Subcutaneous abdominal adipose tissue (tissue), 5 donors: ENCODE data around the gene USHBP1.

Source experiments
- H3K27ac ChIP-seq: one replicate; pipeline ENCODE4 v1.7.0; 2013; ENCODE audit warnings: low read depth, mild to moderate bottlenecking, inconsistent platforms, low read length, moderate library complexity
- H3K27me3 ChIP-seq, 5 donors: one replicate each; pipeline ENCODE4 v1.7.0; 2013; ENCODE audit warnings: low read length in 5 of 5, inconsistent platforms in 1 of 5; ENCODE audit not compliant: control insufficient read depth in 5 of 5, insufficient read depth in 4 of 5
- H3K36me3 ChIP-seq, 5 donors: one replicate each; pipeline ENCODE4 v1.7.0; 2013; ENCODE audit warnings: low read length in 5 of 5; ENCODE audit not compliant: control insufficient read depth in 5 of 5, insufficient read depth in 5 of 5
- H3K4me1 ChIP-seq, 5 donors: one replicate each; pipeline ENCODE4 v1.7.0; 2013; ENCODE audit warnings: low read length in 5 of 5, mild to moderate bottlenecking in 3 of 5, moderate library complexity in 1 of 5; ENCODE audit not compliant: control insufficient read depth in 5 of 5, insufficient read depth in 5 of 5
- H3K4me3 ChIP-seq, 5 donors: one replicate each; pipeline ENCODE4 v1.7.0; 2013; ENCODE audit warnings: low read length in 5 of 5, low read depth in 1 of 5
- H3K9ac ChIP-seq, 5 donors: one replicate each; pipeline ENCODE4 v1.7.0; 2013; ENCODE audit warnings: low read length in 5 of 5, mild to moderate bottlenecking in 4 of 5, moderate library complexity in 3 of 5
- H3K9me3 ChIP-seq, 5 donors: one replicate each; pipeline ENCODE4 v1.7.0; 2013; ENCODE audit warnings: low read length in 5 of 5; ENCODE audit not compliant: control insufficient read depth in 5 of 5
- donor health status: healthy.
- donor health status: healthy.
- donor health status: healthy.
- donor health status: healthy.
- donor health status: healthy.

The USHBP1 gene

DNA sequence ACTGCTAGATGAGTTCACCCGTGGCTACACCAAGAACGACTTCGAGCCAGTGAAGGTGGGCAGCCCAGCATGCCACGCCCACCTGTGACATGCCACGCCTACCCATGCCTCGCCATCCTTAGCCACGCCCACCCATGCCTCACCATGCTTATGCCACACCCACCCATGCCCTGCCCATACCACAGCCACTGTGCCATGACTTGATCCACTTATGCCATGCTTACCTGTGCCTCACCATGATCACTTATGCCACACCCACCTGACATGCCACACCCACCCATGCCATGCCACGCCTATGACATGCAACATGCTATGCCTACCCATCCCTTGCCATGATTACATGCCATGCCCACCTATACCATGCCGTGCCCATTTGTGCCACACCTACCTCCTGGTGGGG is 62.3 kb downstream of the USHBP1 start:
- Histone ChIP-seq H3K4me1 (no peaks in the 10 kb centered on the region), H3K27me3 (no peaks in the 10 kb centered on the region), H3K9me3 (no peaks in the 10 kb centered on the region), H3K27ac (no peak overlapping the region), H3K36me3 (peaks cover 0 to 90% (median 76%) of the 10 kb centered on the region in 5 donors), H3K4me3 (no peak overlapping the region), H3K9ac (no peak overlapping the region)

GRCh38 chr19:17200408-17201079 is 64.0 kb downstream of the USHBP1 start:
- Histone ChIP-seq H3K9me3 (no peaks in the 10 kb centered on the region), H3K9ac (no peak overlapping the region), H3K27me3 (no peaks in the 10 kb centered on the region), H3K4me1 (no peaks in the 10 kb centered on the region), H3K4me3 (no peak overlapping the region), H3K36me3 (peaks cover 0 to 85% (median 68%) of the 10 kb centered on the region in 5 donors), H3K27ac (no peak overlapping the region)
